HG03064 (cell line): ENCODE data around the gene ZEB2.

Source experiments
- ATAC-seq: cut with Tn5 transposase; IDR thresholded peaks from one replicate; pipeline ENCODE4 v1.9.1; 2021; ENCODE audit warnings: low read depth; ENCODE audit not compliant: unreplicated experiment

The ZEB2 gene

GRCh38 chr2:144498277-144498676 is 21.6 kb downstream of the ZEB2 start:
- ATAC-seq, result no peak

- ATAC-seq, result no peak
These were observed 22.8 kb downstream of the ZEB2 start for GRCh38 chr2:144496977-144497598.

DNA sequence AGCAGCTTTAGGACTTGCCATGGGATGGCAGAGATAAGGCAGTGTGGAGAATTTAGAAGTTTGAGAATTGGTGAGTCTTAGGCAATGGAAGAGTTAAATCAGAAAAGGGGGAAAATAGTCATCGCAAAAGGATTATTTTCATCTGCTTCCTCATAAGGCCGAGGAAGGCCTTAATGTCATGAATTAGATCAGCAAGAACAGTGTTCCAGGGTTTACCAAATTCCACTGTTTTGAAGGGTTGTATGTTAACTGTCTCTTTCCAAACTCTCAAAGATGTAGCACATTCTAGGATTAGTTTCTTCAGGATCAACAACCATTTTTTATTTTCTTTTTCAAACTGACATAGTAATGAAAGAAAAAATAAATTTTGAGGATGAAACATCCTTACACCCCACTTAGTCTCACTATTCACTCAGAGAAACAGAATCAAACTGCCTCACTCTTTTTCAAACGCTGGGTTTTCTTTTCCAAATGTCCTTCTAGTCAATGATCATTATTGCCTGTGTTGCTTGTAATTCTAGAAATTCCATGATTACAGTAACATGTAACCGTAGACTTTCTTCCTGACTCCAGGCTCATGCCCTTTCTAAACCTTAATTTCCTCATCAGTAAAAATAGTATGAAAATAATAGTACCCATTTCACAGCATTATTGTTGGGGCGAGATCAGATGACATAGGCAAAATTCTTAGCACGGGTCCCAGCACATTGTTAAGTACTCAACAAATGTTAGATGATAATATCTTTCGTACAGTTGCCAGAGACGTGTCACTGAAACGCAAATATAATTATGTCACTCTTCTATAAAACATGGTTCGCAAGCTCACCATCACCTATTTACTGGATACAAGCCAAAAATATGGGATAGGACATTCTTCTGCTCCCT is 23.6 kb downstream of the ZEB2 start:
- no peak for ATAC-seq

GRCh38 chr2:144495227-144496091 is 24.5 kb downstream of the ZEB2 start:
- ATAC-seq, result no peak

DNA sequence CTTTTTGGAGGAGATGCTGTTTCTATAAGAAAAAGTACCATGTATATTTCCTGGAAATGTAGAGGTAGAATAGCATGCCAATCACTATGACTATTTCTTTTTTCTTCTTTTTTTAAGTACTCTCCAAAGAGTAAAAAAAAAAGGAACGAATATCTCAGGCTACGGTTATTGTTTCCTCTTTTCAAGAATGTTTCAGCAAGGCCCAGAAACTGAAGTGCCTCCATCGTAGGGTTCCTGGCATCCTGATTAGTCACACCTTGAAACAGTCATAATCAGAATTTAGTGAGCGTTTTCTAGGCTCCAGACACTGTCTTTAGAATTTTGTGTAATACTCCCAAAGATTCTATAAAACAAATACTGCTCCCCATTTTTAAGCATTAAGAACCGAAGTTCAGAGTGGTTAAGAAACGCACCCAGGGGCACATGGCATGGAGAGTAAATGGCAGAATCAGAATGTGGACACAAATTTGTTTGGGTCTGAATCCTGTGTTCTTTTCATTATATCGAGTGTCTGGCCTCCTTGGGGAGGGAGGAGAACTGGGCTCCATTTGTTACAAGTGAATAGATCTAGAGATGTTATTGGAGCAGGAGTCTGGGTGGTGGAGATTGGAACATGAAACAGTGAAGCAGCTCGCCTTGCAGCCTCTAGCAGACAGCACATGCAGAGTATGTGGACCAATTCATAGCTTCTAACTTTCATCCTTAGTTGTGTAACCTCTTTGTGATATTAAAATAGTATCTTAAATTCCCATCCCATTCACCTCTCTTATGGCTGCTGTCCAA is 26.7 kb downstream of the ZEB2 start:
- ATAC-seq, result no peak

DNA sequence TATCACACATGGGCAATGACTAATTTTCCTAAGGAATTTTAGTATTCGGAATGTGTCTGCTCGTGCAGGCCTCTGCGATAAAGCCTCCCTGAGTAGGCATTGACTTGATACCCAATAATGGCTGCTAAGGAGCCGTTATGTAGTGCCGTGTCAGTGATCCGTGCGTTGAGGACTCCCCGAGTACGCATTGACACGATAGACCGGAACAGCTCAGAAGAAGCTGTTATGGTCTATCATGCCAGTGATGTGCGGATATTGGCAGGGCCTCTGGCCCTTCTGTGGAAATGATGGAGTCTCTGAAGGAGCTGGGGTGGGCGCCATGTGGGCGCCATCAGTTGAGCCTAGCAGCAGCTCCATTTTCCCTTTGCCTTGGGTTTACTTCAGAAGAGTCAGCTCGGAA is 29.1 kb downstream of the ZEB2 start:
- ATAC-seq, result no peak

- ATAC-seq, result no peak
These were observed 29.9 kb downstream of the ZEB2 start for GRCh38 chr2:144490017-144490416.

DNA sequence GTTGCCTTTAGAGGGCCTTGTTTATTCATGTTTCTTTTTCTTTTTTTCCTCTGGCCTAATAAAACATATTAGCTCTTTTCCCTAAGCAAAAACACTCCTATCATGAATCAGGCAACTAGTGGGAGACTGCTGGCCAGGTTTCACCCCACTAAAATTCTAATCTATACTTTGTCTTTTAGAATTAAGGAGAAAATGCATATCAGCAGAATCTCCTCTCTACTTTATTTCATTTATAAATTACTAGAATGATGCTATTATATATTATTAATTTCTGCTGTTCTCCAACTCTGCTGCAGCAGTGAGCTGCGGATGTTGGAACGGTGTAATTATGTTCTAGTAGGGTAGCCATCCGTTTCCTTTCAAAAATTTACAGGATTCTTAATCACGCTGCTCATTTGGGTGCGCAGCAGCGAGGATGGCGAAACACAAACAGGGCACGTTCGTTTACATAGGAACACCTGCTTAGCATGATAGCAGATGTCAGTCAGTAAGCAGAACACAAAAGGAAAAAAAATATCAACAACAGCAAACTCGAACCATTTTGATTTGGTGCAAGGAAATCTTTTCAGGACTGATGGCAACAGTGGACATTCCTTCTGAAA is 30.5 kb downstream of the ZEB2 start:
- ATAC-seq, result no peak

GRCh38 chr2:144484201-144484948 is 35.5 kb downstream of the ZEB2 start:
- ATAC-seq, result no peak

DNA sequence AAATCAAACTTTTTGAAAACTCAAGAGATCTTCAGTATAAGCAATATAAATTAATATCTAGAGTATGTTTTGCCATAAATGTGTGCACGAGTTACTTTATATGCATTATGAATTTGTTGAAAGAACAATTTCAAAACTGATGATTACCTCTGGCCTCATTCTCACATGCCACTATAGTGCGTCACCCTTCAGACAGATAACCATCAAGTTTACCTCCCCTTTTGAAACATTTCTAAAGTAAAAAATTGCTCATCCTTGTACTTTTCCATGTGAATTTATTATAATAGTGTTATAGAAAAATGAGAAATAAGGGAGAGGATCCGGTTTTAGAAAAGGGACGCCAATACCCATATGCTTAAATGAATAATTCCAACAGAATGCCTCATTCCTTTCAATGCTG is 38.3 kb downstream of the ZEB2 start:
- no peak for ATAC-seq

DNA sequence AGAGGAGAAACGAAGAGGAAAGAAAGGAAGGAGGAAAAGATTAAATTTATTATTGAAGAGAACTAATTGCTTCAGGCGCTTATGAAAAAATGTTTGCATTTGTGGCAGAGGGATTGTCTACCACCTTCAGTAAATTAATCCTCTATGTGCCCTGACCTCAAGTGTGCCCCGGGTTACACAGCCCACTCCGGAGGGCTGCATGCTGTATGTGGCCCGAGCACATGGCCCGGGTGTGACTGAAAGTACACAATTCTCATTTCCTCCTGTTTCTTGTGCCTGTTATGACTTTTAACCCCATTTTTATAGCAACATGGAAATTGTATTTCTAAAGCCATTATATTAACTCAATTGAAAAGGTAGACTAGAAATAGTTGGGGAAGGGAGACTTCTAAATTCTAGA is 38.8 kb downstream of the ZEB2 start:
- no peak for ATAC-seq

- ATAC-seq, result no peak
These were observed 39.6 kb downstream of the ZEB2 start for GRCh38 chr2:144480285-144480684.

GRCh38 chr2:144479659-144480058 is 40.3 kb downstream of the ZEB2 start:
- ATAC-seq, result no peak

DNA sequence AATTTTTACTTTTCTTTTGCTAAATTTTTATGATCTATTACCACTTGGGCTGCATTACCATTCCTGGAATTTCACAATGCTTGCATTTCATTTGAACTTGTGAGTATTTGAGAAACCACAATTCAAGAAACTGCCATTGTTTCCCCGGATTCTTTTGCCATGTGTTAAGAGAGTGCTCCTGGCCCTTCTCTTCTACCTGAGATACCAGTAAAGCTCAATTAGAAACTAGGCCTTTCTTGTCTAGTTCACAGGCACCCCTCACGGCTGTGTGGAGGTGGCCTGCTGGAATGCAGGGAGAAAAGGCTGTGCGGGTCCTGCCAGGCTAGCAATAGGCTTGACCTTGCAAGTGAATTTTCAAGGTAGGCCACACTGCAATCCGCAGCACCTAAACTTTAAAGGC is 40.8 kb downstream of the ZEB2 start:
- no peak for ATAC-seq

- no peak for ATAC-seq
These were observed 42.0 kb downstream of the ZEB2 start for GRCh38 chr2:144477957-144478311.

- no peak for ATAC-seq
These were observed 42.5 kb downstream of the ZEB2 start for GRCh38 chr2:144477281-144477956.

DNA sequence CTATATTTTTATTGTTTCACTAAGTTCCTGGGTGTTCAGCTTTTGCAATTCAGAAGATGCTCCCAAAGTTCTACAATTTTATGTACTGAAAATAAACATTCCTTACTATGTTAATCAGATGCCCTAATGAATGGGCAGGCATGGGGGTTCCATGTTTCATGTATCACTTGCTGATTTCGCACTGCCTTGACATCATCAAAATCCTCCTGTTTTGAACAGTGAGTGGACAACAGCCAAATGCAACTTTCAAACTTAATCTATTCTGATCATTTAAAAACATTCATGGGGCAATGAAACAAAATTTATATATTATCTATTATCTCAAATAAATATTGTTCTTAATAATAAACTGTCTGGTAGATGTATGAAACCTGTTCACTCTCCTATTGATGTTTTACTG is 43.2 kb downstream of the ZEB2 start:
- no peak for ATAC-seq

GRCh38 chr2:144475569-144476275 is 44.2 kb downstream of the ZEB2 start:
- no peak for ATAC-seq
